ENCODE measurements around the gene NTHL1. TPM values are rescaled to one million over a fixed set of nuclear protein-coding genes. Genes with fewer than 3 reads are reported as not detected.

NTHL1 gene
- total RNA-seq (2014; rRNA removed; shearing (Covaris generic)): 22.7 and 35.6 TPM in 2 replicates

GRCh38 chr16:2047330-2048115, at the start of gene NTHL1, which contains the start of gene TSC2:
Gene NTHL1 (minus strand): TSS chr16:2047834. CDS start chr16:2047823, 11 bp downstream.
Gene TSC2 (plus strand): TSS chr16:2047985. CDS start chr16:2048616, 631 bp downstream.
- peak; percentile 94 for DNase-seq (ENCODE audit: low read depth)

- DNase-seq (ENCODE audit: low read depth): no peak
Observed at GRCh38 chr16:2096853-2097595, 49.4 kb upstream of the NTHL1 start.

- no peak for DNase-seq (ENCODE audit: low read depth)
Observed at GRCh38 chr16:2095918-2096582, 48.4 kb upstream of the NTHL1 start.

- peak; percentile 74 for DNase-seq (ENCODE audit: low read depth)
Observed at GRCh38 chr16:2095315-2095853, 47.8 kb upstream of the NTHL1 start.

- no peak for DNase-seq (ENCODE audit: low read depth)
Observed at GRCh38 chr16:2093793-2094192, 46.2 kb upstream of the NTHL1 start.

- DNase-seq (ENCODE audit: low read depth): no peak
Observed at GRCh38 chr16:2092866-2093265, 45.2 kb upstream of the NTHL1 start.

GRCh38 chr16:2092256-2092620, 44.6 kb upstream of the NTHL1 start:
- no peak for DNase-seq (ENCODE audit: low read depth)

- DNase-seq (ENCODE audit: low read depth): no peak
Observed at GRCh38 chr16:2091547-2092255, 44.1 kb upstream of the NTHL1 start.

- no peak for DNase-seq (ENCODE audit: low read depth)
Observed at GRCh38 chr16:2090777-2091546, 43.3 kb upstream of the NTHL1 start.

- DNase-seq (ENCODE audit: low read depth): no peak
Observed at GRCh38 chr16:2090481-2090776, 42.8 kb upstream of the NTHL1 start.

GRCh38 chr16:2089706-2090480, 42.3 kb upstream of the NTHL1 start:
- no peak for DNase-seq (ENCODE audit: low read depth)

GRCh38 chr16:2088759-2089358, 41.2 kb upstream of the NTHL1 start:
- no peak for DNase-seq (ENCODE audit: low read depth)

GRCh38 chr16:2087748-2088631, 40.4 kb upstream of the NTHL1 start:
- no peak for DNase-seq (ENCODE audit: low read depth)

GRCh38 chr16:2086812-2087747, 39.4 kb upstream of the NTHL1 start:
- no peak for DNase-seq (ENCODE audit: low read depth)

- DNase-seq (ENCODE audit: low read depth): no peak
Observed at GRCh38 chr16:2086106-2086742, 38.6 kb upstream of the NTHL1 start.

- DNase-seq (ENCODE audit: low read depth): no peak
Observed at GRCh38 chr16:2085669-2086068, 38.0 kb upstream of the NTHL1 start.
